HepG2 (cell line): Measurements from ENCODE around the gene RPH3AL. TPM values are rescaled to one million over a fixed set of nuclear protein-coding genes. Genes with fewer than 3 reads are reported as not detected.

Experiments used
- ATAC-seq: fragments of 200-7000 bp; cut with Tn5 transposase; 3 replicates; pipeline ENCODE4 v1.9.1; 2020; ENCODE audit warnings: mild to moderate bottlenecking, moderate library complexity
- BruUV-seq: library from RNA; stranded (reverse); fragments of 400-500 nt; replicated peaks from 2 replicates; lab custom pipeline; 2021; lab: Mats Ljungman, UMichigan
- CTCF ChIA-PET: fragments of 300-600 bp; formaldehyde crosslinking; extraction: SDS; loops from one replicate; lab custom pipeline; 2021; ENCODE audit warnings: low total read pairs, inconsistent platforms, low intra/inter-chr PET ratio; lab: Yijun Ruan, JAX
- POLR2A ChIA-PET: fragments of 350-600 bp; sonication (Branson Sonifier 250); formaldehyde crosslinking; loops from one replicate; lab custom pipeline; 2020; ENCODE audit warnings: antibody characterized with exemption, inconsistent platforms; lab: Yijun Ruan, JAX
- DNase-seq: peaks from one replicate; pipeline ENCODE4 v3.0.0-alpha.2; 2015; ENCODE audit warnings: low spot score
- FAIRE-seq: peaks from 3 replicates; lab custom pipeline; 2011; peaks lifted over from hg19 to GRCh38; lab: Jason Lieb, UNC
- H2AFZ ChIP-seq: one replicate; pipeline ENCODE4 v1.6.1; 2011; ENCODE audit warnings: low read length, inconsistent platforms
- H3K27ac ChIP-seq: fragments of 300-600 bp; 3 replicates; pipeline ENCODE4 v1.8.0; 2011; ENCODE audit warnings: mixed run types, mild to moderate bottlenecking, mixed read lengths, low read length, inconsistent platforms; ENCODE audit not compliant: insufficient read depth; ENCODE audit errors: extremely low read length
- H3K27me3 ChIP-seq, 2 experiments: fragments of 200-600 bp in 1 of 2; 2 replicates in 1 of 2; 3 replicates in 1 of 2; pipeline versions ENCODE4 v1.6.0 to v1.8.0; 2011; ENCODE audit warnings: low read length in 2 of 2, mild to moderate bottlenecking in 2 of 2, moderate library complexity in 2 of 2, inconsistent platforms in 1 of 2; ENCODE audit not compliant: insufficient read depth in 2 of 2, control insufficient read depth in 1 of 2
- H3K36me3 ChIP-seq, 2 experiments: fragments of 200-600 bp in 1 of 2; replicated peaks in 1 of 2; 2 replicates in 1 of 2; 3 replicates in 1 of 2; pipeline versions ENCODE4 v1.5.1 to v1.8.0; 2011; ENCODE audit warnings: low read length in 2 of 2, inconsistent platforms in 1 of 2; ENCODE audit not compliant: insufficient read depth in 2 of 2, control insufficient read depth in 1 of 2
- H3K4me1 ChIP-seq: 2 replicates; pipeline ENCODE4 v1.5.1; 2012; ENCODE audit warnings: low read length, inconsistent platforms; ENCODE audit not compliant: insufficient read depth
- H3K4me2 ChIP-seq: 2 replicates; pipeline ENCODE4 v1.6.0; 2011; ENCODE audit warnings: low read depth, low read length, inconsistent platforms
- H3K4me3 ChIP-seq, 3 experiments: fragments of 200-600 bp in 1 of 3; sonication (generic), shearing (Covaris generic) in 1 of 3; replicated peaks in 1 of 3; 2 replicates each; pipeline ENCODE4 v1.5.1; 2011 to 2016; ENCODE audit warnings: low read length in 3 of 3, inconsistent platforms in 2 of 3, low read depth in 2 of 3, mild to moderate bottlenecking in 2 of 3, control low read depth in 1 of 3, mixed read lengths in 1 of 3; ENCODE audit not compliant: insufficient read depth in 1 of 3
- H3K79me2 ChIP-seq: one replicate; pipeline ENCODE4 v1.6.1; 2011; ENCODE audit warnings: low read length, inconsistent platforms; ENCODE audit not compliant: insufficient read depth
- H3K9ac ChIP-seq: 2 replicates; pipeline ENCODE4 v1.6.0; 2011; ENCODE audit warnings: mild to moderate bottlenecking, low read depth, low read length, inconsistent platforms; ENCODE audit not compliant: insufficient read depth
- H3K9me3 ChIP-seq: 2 replicates; pipeline ENCODE4 v1.5.1; 2012; ENCODE audit warnings: mild to moderate bottlenecking, low read length
- H4K20me1 ChIP-seq: 2 replicates; pipeline ENCODE4 v1.6.0; 2011; ENCODE audit warnings: inconsistent platforms, mild to moderate bottlenecking, low read length, moderate library complexity; ENCODE audit not compliant: insufficient read depth
- ARNTL ChIP-seq: sonication (generic); formaldehyde crosslinking; IDR thresholded peaks from 2 replicates; pipeline ENCODE4 v1.4.0; 2020; ENCODE audit warnings: mild to moderate bottlenecking, missing genetic modification reagents
- CCDC6 ChIP-seq: sonication (generic); formaldehyde crosslinking; IDR thresholded peaks from 2 replicates; pipeline ENCODE4 v1.8.1; 2022; ENCODE audit warnings: mild to moderate bottlenecking, missing genetic modification reagents, moderate library complexity
- CHCHD3 ChIP-seq: sonication (generic); formaldehyde crosslinking; IDR thresholded peaks from 2 replicates; pipeline ENCODE4 v1.8.0; 2022; ENCODE audit warnings: mild to moderate bottlenecking, missing genetic modification reagents, moderate library complexity
- DPF2 ChIP-seq: sonication (generic); formaldehyde crosslinking; IDR thresholded peaks from 2 replicates; pipeline ENCODE4 v1.4.0; 2020; ENCODE audit warnings: mild to moderate bottlenecking, low read depth, missing genetic modification reagents, borderline replicate concordance
- HOXA5 ChIP-seq: sonication (generic); formaldehyde crosslinking; IDR thresholded peaks from 2 replicates; pipeline ENCODE4 v1.4.0; 2020; ENCODE audit warnings: missing genetic modification reagents
- KDM5A ChIP-seq: fragments of 200-600 bp; sonication (generic); IDR thresholded peaks from 2 replicates; pipeline ENCODE4 v1.7.0; 2018; ENCODE audit warnings: antibody characterized with exemption, mild to moderate bottlenecking, low read length, borderline replicate concordance
- SYNCRIP ChIP-seq: fragments of 200-400 bp; formaldehyde crosslinking; IDR thresholded peaks from 2 replicates; pipeline ENCODE4 v1.6.1; 2018; ENCODE audit warnings: mild to moderate bottlenecking, low read depth, low read length; ENCODE audit not compliant: insufficient read depth
- U2AF1 ChIP-seq: fragments of 200-400 bp; formaldehyde crosslinking; optimal IDR thresholded peaks from 2 replicates; pipeline ENCODE3; 2017; ENCODE audit warnings: mild to moderate bottlenecking, low read depth, low read length
- ZNF143 ChIP-seq: sonication (generic); formaldehyde crosslinking; IDR thresholded peaks from 2 replicates; pipeline ENCODE4 v1.4.0; 2020; ENCODE audit warnings: missing genetic modification reagents
- ZNF224 ChIP-seq: sonication (generic); formaldehyde crosslinking; IDR thresholded peaks from 2 replicates; pipeline ENCODE4 v1.5.0; 2020; ENCODE audit warnings: mild to moderate bottlenecking, missing genetic modification reagents
- ZNF33A ChIP-seq: sonication (generic); formaldehyde crosslinking; IDR thresholded peaks from 2 replicates; pipeline ENCODE4 v1.5.1; 2020; ENCODE audit warnings: missing genetic modification reagents, mild to moderate bottlenecking, moderate library complexity, borderline replicate concordance
- ZNF678 ChIP-seq: sonication (generic); formaldehyde crosslinking; IDR thresholded peaks from 2 replicates; pipeline ENCODE4 v1.4.0; 2020; ENCODE audit warnings: mild to moderate bottlenecking, missing genetic modification reagents
- WGBS: methylation state at CpG from one replicate; pipeline ENCODE4 v1.1.6; 2017; ENCODE audit warnings: low lambda C conversion rate; 5-methylcytosine and 5-hydroxymethylcytosine counted together
- in situ Hi-C: cut with HindIII; loops from 2 replicates; pipeline ENCODE4 v1.10.0; 2017; ENCODE audit warnings: low pct_unique_long_range_greater_than_20kb; ENCODE audit not compliant: extremely low pct_ligation_motif_present
- intact Hi-C: fragments of 100-400 bp; cut with micrococcal nuclease; formaldehyde crosslinking; loops from one replicate; pipeline ENCODE4 v1.10.0; 2022; ENCODE audit not compliant: unreplicated experiment
- polyA plus RNA-seq, 8 experiments: library from polyadenylated mRNA; depleted of rRNA in 3 of 8; stranded (reverse) in 7 of 8; unstranded in 1 of 8; fragments of >200 nt; fragmentation: Illumina TruSeq in 4 of 8; extraction: Trizol in 4 of 8; gene quantifications; 2 replicates each; pipeline versions ENCODE4 v1.2.1 to v1.2.3, GENCODE V29; 2011 to 2016; ENCODE audit warnings: low read depth in 4 of 8, missing spikeins in 1 of 8, mixed read lengths in 1 of 8; ENCODE audit not compliant: insufficient read depth in 1 of 8
- total RNA-seq, 5 experiments: library from RNA; depleted of rRNA; stranded (reverse); fragments of >200 nt; fragmentation: Illumina TruSeq; extraction: Trizol; gene quantifications; 2 replicates each; pipeline ENCODE4 v1.2.3, GENCODE V29; 2016; ENCODE audit warnings: low read depth in 1 of 5
- TF ChIP-seq, protein P1 (sequence below): sonication (generic); formaldehyde crosslinking; IDR thresholded peaks from 2 replicates; pipeline ENCODE4 v1.4.0; 2020; ENCODE audit warnings: mild to moderate bottlenecking, missing genetic modification reagents
- TF ChIP-seq, protein P2 (sequence below), 2 experiments: fragments of 450-650 bp in 1 of 2; sonication (generic) in 1 of 2; formaldehyde crosslinking; IDR thresholded peaks; 2 replicates each; pipeline versions ENCODE4 v1.5.0 to v1.8.0; 2020 to 2022; ENCODE audit warnings: mild to moderate bottlenecking in 1 of 2, missing genetic modification reagents in 1 of 2

RPH3AL gene
- total and polyA plus RNA-seq, 2 of the 13 experiments (the other 11 are each of a cell fraction or from before 2014, with no cell fraction given): 7.8 to 16.4 TPM

DNA sequence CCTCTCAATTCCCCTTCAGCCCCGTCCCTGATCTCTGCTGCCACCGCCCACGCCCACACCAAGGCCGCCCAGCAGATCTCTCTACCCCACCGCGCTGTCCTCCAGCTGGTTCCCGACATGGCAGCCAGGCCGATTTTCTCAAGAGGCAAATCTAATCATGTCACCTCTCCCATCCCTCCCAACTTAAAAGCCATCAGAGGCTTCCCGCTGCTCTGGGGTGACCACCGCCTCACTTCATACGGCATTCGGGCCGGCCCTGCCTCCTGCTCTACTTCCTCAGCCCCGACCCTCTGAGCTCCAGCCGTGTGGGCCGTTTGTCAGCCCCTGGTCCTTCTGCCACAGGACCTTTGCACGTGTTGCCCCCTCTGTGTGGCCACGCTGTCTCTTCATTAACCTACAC is 63.2 kb downstream of the RPH3AL start (continued):
- no peak for TF ChIP-seq ZNF33A (CRISPR knock-in tag)
- TF ChIP-seq, protein P1, sequence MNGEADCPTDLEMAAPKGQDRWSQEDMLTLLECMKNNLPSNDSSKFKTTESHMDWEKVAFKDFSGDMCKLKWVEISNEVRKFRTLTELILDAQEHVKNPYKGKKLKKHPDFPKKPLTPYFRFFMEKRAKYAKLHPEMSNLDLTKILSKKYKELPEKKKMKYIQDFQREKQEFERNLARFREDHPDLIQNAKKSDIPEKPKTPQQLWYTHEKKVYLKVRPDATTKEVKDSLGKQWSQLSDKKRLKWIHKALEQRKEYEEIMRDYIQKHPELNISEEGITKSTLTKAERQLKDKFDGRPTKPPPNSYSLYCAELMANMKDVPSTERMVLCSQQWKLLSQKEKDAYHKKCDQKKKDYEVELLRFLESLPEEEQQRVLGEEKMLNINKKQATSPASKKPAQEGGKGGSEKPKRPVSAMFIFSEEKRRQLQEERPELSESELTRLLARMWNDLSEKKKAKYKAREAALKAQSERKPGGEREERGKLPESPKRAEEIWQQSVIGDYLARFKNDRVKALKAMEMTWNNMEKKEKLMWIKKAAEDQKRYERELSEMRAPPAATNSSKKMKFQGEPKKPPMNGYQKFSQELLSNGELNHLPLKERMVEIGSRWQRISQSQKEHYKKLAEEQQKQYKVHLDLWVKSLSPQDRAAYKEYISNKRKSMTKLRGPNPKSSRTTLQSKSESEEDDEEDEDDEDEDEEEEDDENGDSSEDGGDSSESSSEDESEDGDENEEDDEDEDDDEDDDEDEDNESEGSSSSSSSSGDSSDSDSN: no peak
- TF ChIP-seq, protein P2, sequence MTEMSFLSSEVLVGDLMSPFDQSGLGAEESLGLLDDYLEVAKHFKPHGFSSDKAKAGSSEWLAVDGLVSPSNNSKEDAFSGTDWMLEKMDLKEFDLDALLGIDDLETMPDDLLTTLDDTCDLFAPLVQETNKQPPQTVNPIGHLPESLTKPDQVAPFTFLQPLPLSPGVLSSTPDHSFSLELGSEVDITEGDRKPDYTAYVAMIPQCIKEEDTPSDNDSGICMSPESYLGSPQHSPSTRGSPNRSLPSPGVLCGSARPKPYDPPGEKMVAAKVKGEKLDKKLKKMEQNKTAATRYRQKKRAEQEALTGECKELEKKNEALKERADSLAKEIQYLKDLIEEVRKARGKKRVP (CRISPR knock-in tag; IDR thresholded peaks at IDR 0.05): no peak
- no peak for TF ChIP-seq CCDC6
- TF ChIP-seq DPF2: no peak

GRCh38 chr17:288802-289356 is 63.7 kb downstream of the RPH3AL start:
- ChIA-PET CTCF (no interaction called here), POLR2A (no interaction called here)
- ATAC-seq (no peak), DNase-seq (no peak), FAIRE-seq (no peak)
- no peaks in the 10 kb centered on the region for H3K79me2 ChIP-seq
- in situ Hi-C loops (no loop called here), intact Hi-C loops (no loop called here)
- no peaks in the 10 kb centered on the region for H3K27me3 ChIP-seq
- no peak overlapping the region for H2AFZ ChIP-seq
- no peak overlapping the region for H3K4me3 ChIP-seq
- TF ChIP-seq ARNTL (no peak), ZNF678 (no peak), ZNF224 (no peak), KDM5A (no peak), ZNF143 (CRISPR knock-in tag) (no peak), SYNCRIP (no peak), U2AF1 (no peak), HOXA5 (CRISPR knock-in tag) (no peak), CHCHD3 (CRISPR knock-in tag) (no peak)
- H3K9me3 ChIP-seq: no peaks in the 10 kb centered on the region
- no peaks in the 10 kb centered on the region for H4K20me1 ChIP-seq
- H3K4me1 ChIP-seq: no peaks in the 10 kb centered on the region
- peaks cover 0 to 8% of the 10 kb centered on the region in 2 experiments; a peak in 3 of 5 replicates for H3K36me3 ChIP-seq
- no peak overlapping the region for H3K27ac ChIP-seq
- no peak overlapping the region for H3K9ac ChIP-seq
- H3K4me2 ChIP-seq: no peak overlapping the region
- WGBS: 92% methylated on average over 16 of the region's 17 CpGs
- BruUV-seq: no TSS peak
